Left hindlimb (tissue), 1 donor: ENCODE results near the gene ZNF143.
"Not testable (repeated sequence)": the region's sequence is repeated elsewhere in the genome, so short reads cannot be mapped to it uniquely, and the experiment has no call there.

ENCODE experiments used
- DNase-seq: peaks from one replicate; pipeline ENCODE4 v3.0.0-alpha.2; 2018

The ZNF143 gene

DNA sequence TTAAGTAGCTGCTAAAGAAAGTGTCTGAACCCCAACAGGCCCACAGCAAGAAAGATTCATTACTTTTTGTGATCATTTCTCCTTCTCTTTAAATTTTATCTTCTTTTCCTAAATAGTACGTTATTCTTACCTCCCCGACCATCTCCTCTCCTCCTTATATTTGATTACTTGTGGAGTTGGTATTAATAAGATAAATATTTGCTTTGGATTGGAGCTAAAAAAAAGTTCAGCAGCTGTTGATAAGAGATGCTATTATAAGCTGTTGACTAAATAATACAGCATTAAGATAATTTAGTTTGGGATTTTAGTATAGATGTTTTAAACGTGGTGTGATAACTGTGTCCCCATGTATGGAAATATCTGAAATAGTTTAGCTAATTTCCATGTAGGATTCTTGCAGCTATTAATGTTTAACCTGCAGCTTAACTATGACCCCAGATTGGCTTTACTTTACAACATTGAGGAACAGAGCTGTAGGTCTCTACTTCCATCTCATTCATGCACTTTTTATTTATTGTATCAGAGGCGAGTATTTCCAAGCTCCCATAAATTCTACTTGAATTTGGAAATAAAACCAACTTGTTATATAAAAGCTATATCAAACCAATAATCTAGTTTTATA lies 37.8 kb downstream of the ZNF143 start:
- DNase-seq, result no peak

DNA sequence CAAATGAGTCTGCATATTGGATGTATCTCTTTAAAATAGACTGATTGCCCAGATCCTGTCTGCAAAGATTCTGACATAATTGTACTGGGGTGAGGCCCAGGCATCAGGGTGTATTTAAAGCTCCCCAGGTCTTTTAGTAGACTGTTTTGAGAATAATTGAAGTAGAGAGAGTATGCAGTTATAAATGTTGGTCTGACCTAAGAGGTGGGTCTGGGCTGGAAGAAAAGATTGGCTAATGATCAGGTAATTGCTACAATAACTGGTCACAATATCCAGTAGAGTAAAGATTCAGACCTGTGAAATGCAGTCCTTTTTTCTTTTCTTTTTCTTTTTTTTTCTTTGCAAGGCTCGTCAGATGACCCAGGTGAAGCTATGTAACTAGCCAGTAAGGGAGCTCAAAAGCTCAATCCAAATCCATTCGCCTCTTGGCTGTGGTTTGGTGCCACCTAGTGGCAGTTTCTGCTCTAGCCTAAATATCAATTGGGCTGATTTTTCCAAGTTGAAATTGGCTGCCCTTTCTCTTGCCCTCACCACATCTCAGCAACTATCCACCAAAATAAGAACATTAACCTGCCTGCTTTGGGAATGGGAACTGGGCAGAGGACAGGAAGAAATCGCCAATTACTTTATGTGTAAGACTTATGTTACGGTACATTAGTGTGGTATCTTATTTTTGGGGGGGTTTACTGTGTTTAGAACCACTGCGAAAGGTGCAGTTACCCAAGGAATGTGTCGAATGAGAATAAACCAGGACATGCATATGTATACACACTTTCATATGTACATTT lies 45.9 kb downstream of the ZNF143 start:
- peak; percentile 43 for DNase-seq

DNA sequence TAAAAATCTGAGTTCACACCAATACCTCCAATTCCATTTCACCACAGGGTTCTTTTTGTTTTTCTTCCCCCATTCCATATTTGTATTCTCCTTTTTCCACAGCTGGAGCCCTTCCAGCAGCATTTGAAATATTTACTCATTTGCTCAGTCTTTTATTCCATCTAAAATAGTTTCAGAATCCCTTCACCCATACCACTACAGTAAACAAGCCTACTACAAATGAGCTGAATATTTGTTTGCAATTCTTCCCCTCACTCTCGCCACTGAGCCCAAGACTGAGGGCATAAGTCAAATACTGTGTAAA lies 46.4 kb downstream of the ZNF143 start:
- DNase-seq, result no peak

DNA sequence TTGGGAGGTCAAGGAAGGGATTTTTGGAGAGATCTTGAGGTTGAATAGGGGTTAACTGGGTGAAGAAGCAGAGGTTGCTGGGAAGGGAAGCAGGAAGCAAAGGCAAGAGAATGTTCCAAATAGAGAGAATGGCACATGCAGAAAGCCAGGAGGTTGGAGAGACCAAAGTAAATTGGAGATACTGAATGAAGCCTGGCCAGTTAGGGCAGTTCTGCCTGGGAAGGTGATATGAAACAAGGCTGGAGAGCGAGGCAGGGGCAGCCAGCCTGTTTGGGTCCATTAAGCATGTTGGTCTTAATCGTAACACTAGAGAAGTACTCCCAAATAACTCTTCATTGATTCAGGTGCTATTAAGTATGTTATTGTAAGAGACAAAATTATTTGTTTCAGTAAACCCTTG lies 48.2 kb downstream of the ZNF143 start:
- DNase-seq, result no peak

DNA sequence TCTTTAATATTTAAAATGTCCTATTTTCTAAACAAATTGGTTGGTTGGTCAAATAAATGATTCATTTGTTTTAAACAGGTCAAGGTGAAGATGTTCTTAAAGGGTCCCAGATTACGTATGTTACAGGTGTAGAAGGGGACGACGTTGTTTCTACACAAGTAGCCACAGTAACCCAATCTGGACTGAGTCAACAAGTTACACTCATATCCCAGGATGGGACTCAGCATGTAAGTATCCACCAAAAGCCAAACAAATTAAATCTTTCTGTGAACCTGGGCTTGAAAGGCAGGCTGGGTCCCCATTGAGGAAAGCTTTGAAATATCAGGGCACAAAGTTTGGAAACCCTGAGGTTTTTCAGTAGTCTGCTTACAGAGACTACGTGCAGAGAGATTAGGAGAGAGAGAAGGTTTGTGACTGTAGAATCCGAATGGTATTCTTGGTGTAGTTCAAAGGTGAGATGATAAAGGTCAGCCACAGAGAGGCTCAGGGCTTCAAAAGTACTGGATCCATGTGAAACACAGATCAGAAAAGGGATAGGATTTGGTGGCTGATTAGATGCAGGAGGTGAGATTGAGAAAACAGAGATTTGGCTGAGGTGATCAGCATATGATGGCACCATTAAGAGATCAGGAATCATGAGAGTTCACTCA lies 51.7 kb downstream of the ZNF143 start:
- no peak for DNase-seq

DNA sequence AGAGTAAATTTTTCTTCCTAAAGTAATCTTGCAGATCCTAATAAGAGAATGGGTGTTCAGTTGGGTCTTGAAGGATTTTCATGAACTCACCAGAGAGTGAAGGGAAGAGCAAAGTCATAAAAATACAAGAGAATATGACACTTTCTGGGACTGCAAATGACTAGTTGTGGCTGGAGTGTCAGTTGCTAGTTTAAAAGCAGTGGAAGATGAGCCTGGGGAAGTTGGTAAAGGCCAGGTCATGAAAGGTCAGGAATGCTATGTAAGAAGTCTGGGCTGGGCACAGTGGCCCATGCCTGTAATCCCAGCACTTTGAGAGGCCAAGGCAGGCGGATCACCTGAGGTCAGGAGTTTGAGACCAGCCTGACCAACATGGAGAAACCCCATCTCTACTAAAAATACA lies 53.8 kb downstream of the ZNF143 start:
- DNase-seq, result not testable (repeated sequence)

- no peak for DNase-seq
Observed at GRCh38 chr11:9516113-9516512, 55.3 kb downstream of the ZNF143 start.

GRCh38 chr11:9518835-9519410 lies 58.1 kb downstream of the ZNF143 start:
- DNase-seq, result no peak

- DNase-seq, result no peak
Observed at GRCh38 chr11:9524001-9524400, 63.2 kb downstream of the ZNF143 start.

DNA sequence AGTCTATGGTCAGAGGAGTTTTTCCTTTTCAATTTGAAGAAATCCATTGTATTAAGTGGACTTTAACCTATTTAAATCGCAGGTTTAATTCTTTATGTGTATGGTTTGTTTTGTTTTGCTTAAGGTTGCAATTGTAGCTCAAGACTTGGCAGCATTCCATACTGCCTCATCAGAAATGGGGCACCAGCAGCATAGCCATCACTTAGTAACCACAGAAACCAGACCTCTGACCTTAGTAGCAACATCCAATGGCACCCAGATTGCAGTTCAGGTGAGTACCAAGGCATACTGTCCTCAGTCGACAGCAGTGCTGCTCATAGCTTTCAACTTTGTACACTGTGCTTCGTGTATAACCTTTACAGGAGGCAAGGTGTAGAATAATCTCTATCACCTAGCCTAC lies 64.3 kb downstream of the ZNF143 start:
- DNase-seq, result no peak

GRCh38 chr11:9527481-9528135 lies 66.8 kb downstream of the ZNF143 start:
- peak; percentile 49 for DNase-seq

- no peak for DNase-seq
Observed at GRCh38 chr11:9528136-9528501, 67.3 kb downstream of the ZNF143 start.

- no peak for DNase-seq
Observed at GRCh38 chr11:9528573-9529333, 67.9 kb downstream of the ZNF143 start.

DNA sequence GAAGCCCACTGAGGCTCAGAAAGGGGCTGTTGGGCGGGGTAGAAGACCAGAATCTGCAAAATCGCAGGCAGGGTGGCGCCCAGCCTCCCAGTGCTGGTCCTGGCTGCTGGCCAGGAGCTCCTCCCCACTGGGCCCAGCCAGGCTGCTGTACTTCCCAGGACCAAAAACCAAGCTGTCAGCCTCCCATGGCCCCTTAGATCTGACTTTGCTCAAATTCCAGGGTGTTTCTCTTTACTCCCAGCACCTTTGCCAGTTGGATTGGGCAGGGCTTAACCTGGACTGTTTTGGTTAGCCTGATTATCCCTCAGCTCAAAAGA lies 68.5 kb downstream of the ZNF143 start:
- no peak for DNase-seq

- no peak for DNase-seq
Observed at GRCh38 chr11:9530020-9530621, 69.3 kb downstream of the ZNF143 start.

DNA sequence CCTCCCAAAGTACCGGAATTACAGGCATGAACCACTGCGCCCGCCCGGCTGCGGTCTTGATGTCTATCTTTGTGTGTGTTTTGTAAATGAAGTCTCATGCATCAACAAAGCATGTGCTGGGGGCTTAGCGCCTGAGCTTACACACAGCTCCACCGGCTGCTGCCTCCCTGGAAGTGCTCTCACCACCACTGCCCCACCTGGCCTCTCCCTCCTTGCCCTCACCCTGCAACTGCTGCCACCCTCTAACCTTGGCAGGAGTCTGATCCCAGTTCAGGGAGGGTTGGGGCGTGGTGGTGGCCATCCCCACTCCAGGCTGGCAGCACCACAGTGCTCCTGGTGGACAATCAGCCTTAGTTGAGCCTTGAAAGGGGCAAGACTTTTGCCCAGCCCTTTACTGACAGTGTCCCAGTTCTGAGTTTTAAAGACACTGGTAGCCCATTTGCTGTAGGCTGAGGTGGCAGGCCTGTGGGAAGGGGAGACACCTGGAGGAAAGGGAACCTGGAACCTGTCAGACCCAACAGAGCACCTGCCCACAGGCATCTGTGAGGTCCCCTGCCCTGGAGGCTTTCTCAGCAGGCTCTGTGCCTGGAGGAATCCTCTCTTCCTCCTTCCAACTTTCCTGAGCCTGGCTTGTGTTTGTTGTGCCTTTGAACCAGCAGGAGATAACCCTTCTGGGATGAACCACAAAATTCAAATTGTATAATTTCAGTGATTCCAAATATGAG lies 70.3 kb downstream of the ZNF143 start:
- no peak for DNase-seq

GRCh38 chr11:9533058-9533457 lies 72.2 kb downstream of the ZNF143 start:
- DNase-seq, result no peak

DNA sequence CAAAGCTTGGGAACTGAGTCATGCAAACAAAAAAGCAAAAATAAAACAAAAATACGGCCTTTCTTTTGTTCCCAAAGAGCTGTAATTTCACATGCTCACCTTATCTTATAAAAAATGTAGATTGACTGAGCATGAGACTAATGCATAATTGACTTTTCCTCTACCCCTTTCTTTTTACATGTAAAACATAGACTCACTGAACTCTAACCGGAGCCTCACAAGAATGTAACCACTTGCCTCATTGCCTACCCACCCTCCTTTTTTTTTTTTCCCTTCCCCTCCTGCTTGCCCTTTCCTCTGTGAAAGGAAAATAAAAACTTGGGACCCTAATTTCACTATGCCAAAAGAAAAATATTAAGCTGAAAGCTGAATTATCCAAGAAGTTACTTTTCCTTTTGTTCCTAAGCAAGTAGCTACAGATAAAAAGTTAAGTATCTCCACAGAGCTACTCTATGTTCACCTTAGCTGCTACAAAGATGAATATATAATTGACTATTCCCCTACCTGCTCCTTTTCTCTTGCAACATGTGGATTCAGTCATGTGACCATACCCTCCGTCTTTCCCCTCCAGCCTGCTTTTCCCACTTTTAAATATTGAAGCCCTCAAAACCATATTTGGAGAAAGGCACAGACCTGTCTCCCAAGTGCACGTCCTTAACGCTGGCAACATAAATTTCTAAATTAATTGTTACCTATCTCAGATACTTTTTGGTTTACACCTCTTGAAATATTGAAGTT lies 73.1 kb downstream of the ZNF143 start:
- no peak for DNase-seq

- no peak for DNase-seq
Observed at GRCh38 chr11:9535189-9535781, 74.5 kb downstream of the ZNF143 start.

DNA sequence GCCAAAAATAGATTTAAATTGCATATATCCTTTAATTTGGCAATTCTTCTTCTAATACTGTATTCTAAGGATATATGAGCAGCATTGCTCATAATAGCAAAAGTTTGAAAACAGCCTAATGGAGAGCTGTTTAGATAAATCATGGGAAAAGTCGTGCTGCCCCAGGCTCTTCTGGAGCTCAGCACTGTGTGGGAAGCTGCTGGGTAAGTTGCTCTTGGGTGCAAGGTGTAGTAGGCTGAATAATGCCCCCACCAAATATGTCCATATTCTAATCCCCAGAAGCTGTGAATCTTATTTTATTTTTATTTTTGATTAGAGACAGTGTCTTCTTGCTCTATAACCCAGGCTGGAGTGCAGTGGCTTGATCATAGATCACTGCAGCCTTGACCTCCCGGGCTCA lies 77.7 kb downstream of the ZNF143 start:
- DNase-seq, result no peak

DNA sequence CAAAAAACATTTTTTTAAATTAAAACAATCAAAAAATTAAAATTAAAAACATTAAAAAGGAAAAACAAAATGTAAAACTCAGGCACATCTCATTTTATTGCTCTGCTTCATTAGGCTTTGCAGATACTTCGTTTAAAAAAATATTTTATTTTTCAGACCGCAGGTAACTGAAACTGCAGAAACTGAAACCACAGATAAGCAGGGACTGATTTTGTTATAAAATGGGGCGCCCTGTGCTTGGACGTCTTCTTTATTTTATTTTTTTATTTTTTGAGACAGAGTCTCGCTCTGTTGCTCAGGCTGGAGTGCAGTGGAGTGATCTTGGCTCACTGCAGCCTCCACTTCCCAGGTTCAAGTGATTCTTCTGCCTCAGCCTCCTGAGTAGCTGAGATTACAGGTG lies 88.4 kb downstream of the ZNF143 start:
- not testable (repeated sequence) for DNase-seq
